Adrenal gland (tissue), 5 donors: ENCODE results near the gene RNF112.

Experiments used
- CTCF ChIP-seq, 6 experiments: fragments of 450-650 bp in 4 of 6; fragments of 200-600 bp in 2 of 6; sonication (generic) in 1 of 6; IDR thresholded peaks; 1 replicate in 5 of 6; 2 replicates in 1 of 6; pipeline versions ENCODE4 v1.5.1 to v1.8.0; 2016 to 2021; ENCODE audit warnings: antibody characterized with exemption in 6 of 6, mild to moderate bottlenecking in 2 of 6, moderate library complexity in 1 of 6
- POLR2A ChIP-seq, 2 donors: fragments of 450-650 bp; IDR thresholded peaks; one replicate each; pipeline ENCODE4 v1.6.1; 2017; ENCODE audit warnings: antibody characterized with exemption in 2 of 2, mild to moderate bottlenecking in 2 of 2, moderate library complexity in 1 of 2
- donor health status: DM: no; HTN: no; CAD: no.

DNA sequence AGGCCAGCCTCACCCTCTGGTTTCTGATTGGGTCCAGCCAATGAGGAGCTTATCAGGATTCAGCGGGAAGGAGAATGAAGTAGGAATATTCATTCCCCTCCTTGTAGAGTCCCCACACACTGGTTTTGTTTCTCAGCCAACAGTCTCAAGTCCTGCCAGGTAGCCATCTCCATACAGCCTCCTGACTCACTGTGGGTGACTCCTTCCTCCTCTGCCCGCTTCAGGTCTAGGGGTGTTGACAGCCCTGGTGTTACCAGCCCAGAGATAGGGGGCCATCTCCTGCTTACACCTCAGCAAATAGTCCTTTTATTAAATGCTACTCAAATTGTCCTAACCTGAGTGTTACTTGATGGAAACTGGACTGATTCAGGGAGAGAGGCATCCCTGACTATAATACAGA is 20.1 kb upstream of the RNF112 start:
- TF ChIP-seq CTCF (IDR thresholded peaks at IDR 0.05) (no peak), POLR2A (IDR thresholded peaks at IDR 0.05) (no peak)
